Pancreas (tissue), 10 donors: ENCODE measurements around the gene ABL2. TPM values are rescaled to one million over a fixed set of nuclear protein-coding genes. Genes with fewer than 3 reads are reported as not detected.

ENCODE experiments used
- ATAC-seq, 4 donors: fragments of 200-7000 bp; cut with Tn5 transposase; one replicate each; pipeline versions ENCODE4 v1.8.0 to v1.9.1; 2020; ENCODE audit warnings: mild to moderate bottlenecking in 4 of 4, moderate library complexity in 4 of 4
- DNase-seq, 6 donors: peaks; one replicate each; pipeline ENCODE4 v3.0.0-alpha.2; 2020
- FAIRE-seq: peaks from 2 replicates; lab custom pipeline; 2012; peaks lifted over from hg19 to GRCh38; lab: Jason Lieb, UNC
- H3K27ac ChIP-seq, 4 donors: fragments of 200-600 bp; sonication (generic); 1 replicate in 3 of 4; 2 replicates in 1 of 4; pipeline versions ENCODE4 v1.5.0 to v1.8.0; 2020
- H3K27me3 ChIP-seq, 4 donors: fragments of 200-600 bp; one replicate each; pipeline ENCODE4 v1.8.0; 2021
- H3K36me3 ChIP-seq, 3 donors: fragments of 200-600 bp; sonication (generic) in 1 of 3; one replicate each; pipeline versions ENCODE4 v1.5.0 to v1.8.0; 2020 to 2021
- H3K4me1 ChIP-seq, 3 donors: fragments of 200-600 bp; one replicate each; pipeline ENCODE4 v1.8.0; 2021
- H3K4me3 ChIP-seq, 4 donors: fragments of 200-600 bp; sonication (generic) in 2 of 4; one replicate each; pipeline versions ENCODE4 v1.5.0 to v1.8.0; 2020 to 2021
- H3K9me3 ChIP-seq, 4 donors: fragments of 200-600 bp; one replicate each; pipeline ENCODE4 v1.8.0; 2021
- CTCF ChIP-seq, 4 donors: fragments of 200-600 bp; sonication (generic) in 3 of 4; IDR thresholded peaks; one replicate each; pipeline versions ENCODE4 v1.5.0 to v1.8.0; 2021; ENCODE audit warnings: antibody characterized with exemption in 4 of 4
- WGBS, 2 donors: extraction: QIAGEN DNeasy Blood & Tissue Kit; methylation state at CpG; one replicate each; pipeline ENCODE4 v1.1.7; 2013; 5-methylcytosine and 5-hydroxymethylcytosine counted together
- intact Hi-C, 3 donors: fragments of 100-400 bp; cut with DNase I; formaldehyde crosslinking; loops; one replicate each; pipeline versions ENCODE4 v1.11.1 to v1.14.2; 2022
- polyA plus RNA-seq, 2 donors: library from polyadenylated mRNA; stranded (reverse); fragments of 200-250 nt; gene quantifications; one replicate each; pipeline ENCODE4 v1.2.3, GENCODE V29; 2013
- total RNA-seq, 6 donors: library from RNA; stranded (reverse); fragmentation: NEBNext Ultra II Directional in 4 of 6; extraction: Animal tissue kit (Norgen Biotek cat#: 25700) in 4 of 6; gene quantifications; one replicate each; pipeline versions ENCODE4 v1.2.1 to v1.2.4, GENCODE V29; 2021 to 2023
- donor health status: healthy with polysubstance abuse.
- donor health status: DM: no; HTN: no; CAD: no; lungs with moderate emphysema.
- donor health status: DM: no; HTN: no; CAD: no.
- donor health status: control.
- donor health status: control.
- donor health status: Bipolar disorder and iron deficiency.
- donor health status: DM: yes; HTN: yes; CAD: no.
- donor health status: DM: no; HTN: no; CAD: no.
- donor health status: DM: no; HTN: no; CAD: no.
- donor health status: DM: yes; HTN: yes; CAD: no.

Gene ABL2
- total and polyA plus RNA-seq, 8 donors, result 3.4 to 13.8 (median 8.9) TPM

- WGBS, 2 donors, result 84 to 85% methylated on average over 7 of the region's 7 CpGs
- Histone ChIP-seq H3K4me3 (no peak overlapping the region), H3K4me1 (no peaks in the 10 kb centered on the region), H3K27me3 (no peaks in the 10 kb centered on the region), H3K27ac (no peak overlapping the region), H3K36me3 (peaks cover 0 to 22% (median 14%) of the 10 kb centered on the region in 3 donors), H3K9me3 (no peaks in the 10 kb centered on the region)
- ATAC-seq (peak in 3 of 4 donors; percentile 52 to 56 (median 52)), DNase-seq (peak in 1 of 6 donors; percentile 25), FAIRE-seq (no peak)
- intact Hi-C loops, result no loop called here
- TF ChIP-seq CTCF (IDR thresholded peaks at IDR 0.05), result peak in 3 of 4 donors; percentile 22 to 31 (median 23)
Observed at GRCh38 chr1:179121159-179121938, 108.1 kb downstream of the ABL2 start.

- Histone ChIP-seq H3K9me3 (no peaks in the 10 kb centered on the region), H3K27ac (no peak overlapping the region), H3K36me3 (peaks cover 0 to 22% (median 14%) of the 10 kb centered on the region in 3 donors), H3K27me3 (no peaks in the 10 kb centered on the region), H3K4me1 (no peaks in the 10 kb centered on the region), H3K4me3 (no peak overlapping the region)
- no peak for DNase-seq
- intact Hi-C loops, result no loop called here
- FAIRE-seq, result no peak
- no peak for ATAC-seq
- WGBS, 2 donors, result 78% methylated on average over 2 of the region's 2 CpGs
- TF ChIP-seq CTCF (IDR thresholded peaks at IDR 0.05), result no peak
Observed at GRCh38 chr1:179120736-179121135, 108.7 kb downstream of the ABL2 start.

- Histone ChIP-seq H3K9me3 (no peaks in the 10 kb centered on the region), H3K27me3 (no peaks in the 10 kb centered on the region), H3K36me3 (peaks cover 0 to 22% (median 14%) of the 10 kb centered on the region in 3 donors), H3K27ac (no peak overlapping the region), H3K4me3 (no peak overlapping the region), H3K4me1 (no peaks in the 10 kb centered on the region)
- DNase-seq (no peak), FAIRE-seq (no peak), ATAC-seq (no peak)
- TF ChIP-seq CTCF (IDR thresholded peaks at IDR 0.05), result no peak
- intact Hi-C loops, result no loop called here
Observed at GRCh38 chr1:179119513-179119912, 110.0 kb downstream of the ABL2 start.

- H3K4me3 ChIP-seq, result no peak overlapping the region
- H3K4me1 ChIP-seq, result no peaks in the 10 kb centered on the region
- FAIRE-seq, result no peak
- H3K27ac ChIP-seq, result no peak overlapping the region
- TF ChIP-seq CTCF (IDR thresholded peaks at IDR 0.05), result no peak
- no peaks in the 10 kb centered on the region for H3K9me3 ChIP-seq
- DNase-seq, result no peak
- H3K36me3 ChIP-seq, result peaks cover 0 to 40% (median 14%) of the 10 kb centered on the region in 3 donors
- WGBS, 2 donors, result 91 to 98% methylated on average over 3 of the region's 3 CpGs
- no peaks in the 10 kb centered on the region for H3K27me3 ChIP-seq
- intact Hi-C loops, result no loop called here
- ATAC-seq, result no peak
Observed at GRCh38 chr1:179115181-179115580, 114.3 kb downstream of the ABL2 start.

GRCh38 chr1:179108644-179109043 lies 120.8 kb downstream of the ABL2 start:
- H3K4me3 ChIP-seq, result no peak overlapping the region
- no peaks in the 10 kb centered on the region for H3K9me3 ChIP-seq
- TF ChIP-seq CTCF (IDR thresholded peaks at IDR 0.05), result no peak
- FAIRE-seq, result no peak
- no peak overlapping the region for H3K27ac ChIP-seq
- no peaks in the 10 kb centered on the region for H3K27me3 ChIP-seq
- DNase-seq, result no peak
- intact Hi-C loops, result no loop called here
- 89 to 100% methylated on average over 2 of the region's 2 CpGs for WGBS, 2 donors
- ATAC-seq, result no peak
- no peaks in the 10 kb centered on the region for H3K4me1 ChIP-seq
- peaks cover 0 to 52% (median 11%) of the 10 kb centered on the region in 3 donors for H3K36me3 ChIP-seq
